Fibroblast of pulmonary artery (primary cell): ENCODE results near the gene RCAN1.

Experiments used
- DNase-seq: peaks from one replicate; pipeline ENCODE4 v3.0.0-alpha.2; 2010; ENCODE audit warnings: low read depth
- H3K4me3 ChIP-seq: replicated peaks from 2 replicates; pipeline ENCODE4 v1.5.1; 2011; ENCODE audit warnings: low read depth, mild to moderate bottlenecking, control low read depth, low read length, moderate library complexity
- TF ChIP-seq, protein P1 (sequence below): IDR thresholded peaks from 2 replicates; pipeline ENCODE4 v1.5.1; 2011; ENCODE audit warnings: mild to moderate bottlenecking, control low read depth, low read length, inconsistent platforms; ENCODE audit errors: missing control alignments

Gene RCAN1

DNA sequence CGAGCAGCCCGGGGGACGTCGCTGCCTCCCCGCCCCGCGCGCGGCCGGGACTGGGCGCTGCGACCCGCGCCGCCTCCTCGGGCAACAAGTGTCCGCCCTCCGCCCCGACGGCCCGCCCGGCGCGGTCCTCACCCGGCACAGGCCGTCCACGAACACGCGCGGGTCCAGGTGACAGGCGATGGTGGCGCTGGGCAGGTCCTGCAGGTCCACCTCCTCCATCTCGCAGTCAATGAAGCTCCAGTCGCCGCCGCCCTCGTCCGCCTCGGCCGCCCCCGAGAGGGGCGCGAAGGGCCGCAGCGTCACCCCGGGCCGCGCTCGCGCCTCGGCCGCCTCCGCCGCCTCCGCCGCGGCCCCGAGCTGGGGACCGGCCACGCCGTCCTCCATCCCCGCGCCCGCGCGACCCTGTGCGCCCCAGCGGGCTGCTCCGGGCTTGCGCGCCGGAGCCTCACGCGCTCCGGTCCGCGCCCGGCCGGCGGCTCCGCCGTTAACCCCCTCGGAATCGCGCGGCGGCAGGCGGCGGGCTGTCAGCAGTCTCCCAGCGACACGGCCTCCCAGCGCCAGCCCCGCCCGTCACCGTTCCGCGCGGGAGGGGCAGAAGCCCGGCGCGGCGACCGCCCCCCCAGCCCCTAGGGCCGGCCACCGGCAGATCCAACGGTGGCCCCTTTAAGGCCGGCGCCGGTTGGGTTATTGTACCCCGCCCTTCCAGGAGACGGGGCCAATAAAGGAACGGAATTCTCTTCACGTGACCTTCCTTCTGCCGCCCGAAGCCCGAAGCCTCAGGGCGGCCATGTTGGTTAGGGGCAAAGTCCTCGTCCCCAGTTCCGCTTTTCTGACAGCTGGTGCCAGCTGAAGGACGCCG is at the start of gene RCAN1:
RCAN1 (minus strand) TSS at position 486 of the 859 bp plus-strand sequence; CDS start at position 384, 102 bp downstream.
- TF ChIP-seq, protein P1, sequence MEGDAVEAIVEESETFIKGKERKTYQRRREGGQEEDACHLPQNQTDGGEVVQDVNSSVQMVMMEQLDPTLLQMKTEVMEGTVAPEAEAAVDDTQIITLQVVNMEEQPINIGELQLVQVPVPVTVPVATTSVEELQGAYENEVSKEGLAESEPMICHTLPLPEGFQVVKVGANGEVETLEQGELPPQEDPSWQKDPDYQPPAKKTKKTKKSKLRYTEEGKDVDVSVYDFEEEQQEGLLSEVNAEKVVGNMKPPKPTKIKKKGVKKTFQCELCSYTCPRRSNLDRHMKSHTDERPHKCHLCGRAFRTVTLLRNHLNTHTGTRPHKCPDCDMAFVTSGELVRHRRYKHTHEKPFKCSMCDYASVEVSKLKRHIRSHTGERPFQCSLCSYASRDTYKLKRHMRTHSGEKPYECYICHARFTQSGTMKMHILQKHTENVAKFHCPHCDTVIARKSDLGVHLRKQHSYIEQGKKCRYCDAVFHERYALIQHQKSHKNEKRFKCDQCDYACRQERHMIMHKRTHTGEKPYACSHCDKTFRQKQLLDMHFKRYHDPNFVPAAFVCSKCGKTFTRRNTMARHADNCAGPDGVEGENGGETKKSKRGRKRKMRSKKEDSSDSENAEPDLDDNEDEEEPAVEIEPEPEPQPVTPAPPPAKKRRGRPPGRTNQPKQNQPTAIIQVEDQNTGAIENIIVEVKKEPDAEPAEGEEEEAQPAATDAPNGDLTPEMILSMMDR = no peak
- peak; percentile 93 for DNase-seq
- peak within 1 kb of the TSS; percentile 74 for H3K4me3 ChIP-seq

DNA sequence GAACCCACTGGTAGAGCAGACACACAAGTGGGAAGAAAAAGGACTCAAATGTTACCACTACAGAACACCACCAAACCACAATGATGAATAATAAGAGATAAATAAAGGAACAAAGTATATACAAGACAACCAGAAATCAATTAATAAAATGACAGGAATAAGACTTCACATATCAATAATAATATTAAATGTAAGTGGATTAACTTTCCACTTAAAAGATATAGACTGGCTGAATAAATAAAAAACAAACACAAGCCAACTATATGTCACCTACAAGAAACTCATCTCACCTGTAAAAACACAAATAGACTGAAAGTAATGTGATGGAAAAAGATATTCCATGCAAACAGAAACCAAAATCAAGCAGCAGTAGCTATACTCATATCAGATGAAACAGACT is 46.9 kb upstream of the RCAN1 start:
- DNase-seq = no peak
- no peak overlapping the region for H3K4me3 ChIP-seq
- TF ChIP-seq, protein P1 = no peak

DNA sequence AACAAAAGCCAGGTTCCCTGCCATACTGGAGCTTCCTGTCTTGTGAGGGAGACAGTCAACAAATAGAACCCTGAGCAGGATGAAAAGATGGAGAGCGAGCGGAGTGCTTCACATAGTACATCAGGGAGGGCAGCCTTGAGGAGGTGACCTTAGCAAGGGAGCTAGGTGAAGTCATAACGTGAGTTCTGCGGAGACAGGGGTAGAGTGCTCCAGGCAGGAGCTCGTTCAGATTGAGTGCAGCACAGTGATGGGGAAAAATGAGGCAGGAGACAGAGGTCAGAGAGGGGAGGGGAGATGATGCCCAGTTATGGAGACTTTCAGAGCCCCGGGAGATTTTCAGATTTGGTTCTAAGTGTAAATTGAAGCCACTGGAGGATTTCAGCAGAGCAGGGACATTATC is 38.6 kb upstream of the RCAN1 start:
- H3K4me3 ChIP-seq = no peak overlapping the region
- TF ChIP-seq, protein P1 = no peak
- no peak for DNase-seq

DNA sequence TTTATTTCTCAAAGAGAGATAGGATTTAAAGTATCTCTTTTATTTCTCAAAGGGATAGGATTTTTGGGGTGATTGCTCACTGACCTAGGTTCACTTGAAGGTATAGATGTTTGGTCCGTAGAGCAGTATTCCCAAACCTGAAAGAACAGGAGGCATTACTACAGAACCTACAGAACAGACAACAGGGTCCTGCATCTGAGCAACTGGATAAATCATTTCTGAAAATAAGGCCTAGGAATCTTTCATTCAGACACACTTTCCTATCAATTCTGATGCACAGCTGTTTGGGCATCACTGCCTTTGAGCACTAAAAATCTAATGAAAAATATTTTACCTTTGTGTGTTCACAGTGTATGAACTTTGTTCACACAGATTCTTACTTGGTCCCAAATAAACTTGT is 36.7 kb upstream of the RCAN1 start:
- TF ChIP-seq, protein P1 = no peak
- no peak overlapping the region for H3K4me3 ChIP-seq
- DNase-seq = no peak

DNA sequence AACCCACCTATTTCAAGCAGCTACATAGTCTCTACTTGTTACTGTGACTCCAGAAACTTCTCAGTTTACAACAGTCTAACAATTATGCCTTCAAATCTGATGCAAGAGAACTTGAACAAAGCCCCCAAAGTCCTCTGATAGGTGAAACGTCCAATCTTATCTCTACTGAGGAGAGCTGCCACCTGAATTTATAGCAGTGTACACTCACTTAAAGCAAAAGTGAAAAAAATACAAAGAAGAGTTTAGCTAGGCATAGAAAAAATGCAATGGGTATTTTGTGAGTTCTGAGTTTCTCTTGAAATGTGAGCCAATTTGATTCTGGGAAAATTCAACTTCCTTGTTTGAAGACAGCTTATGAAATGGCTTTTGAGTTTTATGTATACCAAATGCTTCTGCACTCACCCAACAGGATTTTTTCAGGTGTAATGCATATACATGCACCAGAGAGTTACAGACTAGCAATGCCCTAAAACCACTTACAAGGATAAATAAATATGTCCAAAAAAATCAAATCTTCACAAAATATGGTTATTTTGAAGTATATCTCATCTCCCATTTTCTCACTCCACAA is 36.0 kb upstream of the RCAN1 start:
- TF ChIP-seq, protein P1 = no peak
- H3K4me3 ChIP-seq = no peak overlapping the region
- no peak for DNase-seq

DNA sequence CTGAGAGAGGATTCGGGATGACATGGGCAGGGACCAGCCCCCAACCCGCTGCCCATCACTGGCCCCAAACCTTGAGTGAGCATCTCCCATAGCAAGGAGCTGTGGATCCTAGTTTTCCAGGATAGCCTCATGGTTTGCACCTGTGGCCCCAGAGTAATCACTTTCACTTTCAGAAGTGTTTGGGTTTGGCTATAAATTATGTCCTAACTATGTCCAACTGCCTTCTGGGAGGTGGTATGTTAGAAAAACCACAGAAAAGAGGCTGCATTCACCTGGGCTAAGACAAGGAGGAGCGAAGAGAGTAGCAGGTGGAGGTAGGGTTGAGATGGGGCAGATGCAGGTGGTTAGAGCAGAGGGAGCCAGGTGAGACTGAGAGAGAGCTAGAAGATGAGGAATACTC is 34.5 kb upstream of the RCAN1 start:
- DNase-seq = no peak
- H3K4me3 ChIP-seq = no peak overlapping the region

More for the DNA sequence above, 34.5 kb upstream of the RCAN1 start:
- TF ChIP-seq, protein P1 = no peak
